OCI-LY1 (cell line): ENCODE results near the gene SYCE3.

Source experiments
- H2AFZ ChIP-seq: fragments of 200-600 bp; sonication (generic), shearing (Covaris generic); 2 replicates; pipeline ENCODE4 v1.6.0; 2014; ENCODE audit warnings: antibody characterized with exemption, mild to moderate bottlenecking, low read length
- H3F3A ChIP-seq: fragments of 200-600 bp; sonication (generic), shearing (Covaris generic); 2 replicates; pipeline ENCODE4 v1.6.0; 2014; ENCODE audit warnings: mild to moderate bottlenecking, antibody characterized with exemption, low read length, moderate library complexity; ENCODE audit not compliant: insufficient read depth
- H3K27ac ChIP-seq: fragments of 200-600 bp; sonication (generic); 2 replicates; pipeline ENCODE4 v1.5.1; 2014; ENCODE audit warnings: low read length, mixed run types, mild to moderate bottlenecking, low read depth; ENCODE audit not compliant: poor library complexity, severe bottlenecking
- H3K27me3 ChIP-seq: fragments of 200-600 bp; sonication (generic); 2 replicates; pipeline ENCODE4 v1.6.0; 2014; ENCODE audit warnings: antibody characterized with exemption, mild to moderate bottlenecking, low read length, moderate library complexity; ENCODE audit not compliant: insufficient read depth
- H3K36me3 ChIP-seq: fragments of 200-600 bp; sonication (generic); 2 replicates; pipeline ENCODE4 v1.6.1; 2014; ENCODE audit warnings: mild to moderate bottlenecking, antibody characterized with exemption, low read length, moderate library complexity, mixed read lengths; ENCODE audit not compliant: insufficient read depth
- H3K4me1 ChIP-seq: fragments of 200-600 bp; sonication (generic); 2 replicates; pipeline ENCODE4 v1.5.1; 2014; ENCODE audit warnings: mild to moderate bottlenecking, low read length, moderate library complexity; ENCODE audit not compliant: insufficient read depth, severe bottlenecking
- H3K4me2 ChIP-seq: fragments of 200-600 bp; sonication (generic), shearing (Covaris generic); 2 replicates; pipeline ENCODE4 v1.6.1; 2014; ENCODE audit warnings: low read length
- H3K4me3 ChIP-seq: fragments of 200-600 bp; sonication (generic); 2 replicates; pipeline ENCODE4 v1.5.1; 2014; ENCODE audit warnings: low read length, low read depth, mild to moderate bottlenecking, mixed read lengths; ENCODE audit not compliant: poor library complexity, severe bottlenecking
- H3K79me2 ChIP-seq: fragments of 200-600 bp; shearing (Covaris generic); 2 replicates; pipeline ENCODE4 v1.6.1; 2016; ENCODE audit warnings: mixed run types, low read length, mixed read lengths; ENCODE audit not compliant: insufficient read depth
- H3K9ac ChIP-seq: fragments of 200-600 bp; sonication (generic), shearing (Covaris generic); 2 replicates; pipeline ENCODE4 v1.6.1; 2014; ENCODE audit warnings: mild to moderate bottlenecking, low read length, mixed read lengths
- H3K9me2 ChIP-seq: fragments of 200-600 bp; sonication (generic), shearing (Covaris generic); 2 replicates; pipeline ENCODE4 v1.6.1; 2014; ENCODE audit warnings: low read depth, mild to moderate bottlenecking, low read length, mixed read lengths
- H3K9me3 ChIP-seq: fragments of 200-600 bp; shearing (Covaris generic); 2 replicates; pipeline ENCODE4 v1.6.1; 2014; ENCODE audit warnings: low read length, mixed read lengths
- H4K20me1 ChIP-seq: fragments of 200-600 bp; sonication (generic), shearing (Covaris generic); 2 replicates; pipeline ENCODE4 v1.6.0; 2016; ENCODE audit warnings: mild to moderate bottlenecking, low read length; ENCODE audit not compliant: insufficient read depth
- CTCF ChIP-seq: fragments of 200-600 bp; sonication (generic), shearing (Covaris generic); IDR thresholded peaks from 2 replicates; pipeline ENCODE4 v1.5.1; 2017; ENCODE audit warnings: mild to moderate bottlenecking, antibody characterized with exemption, low read length, moderate library complexity, mixed read lengths
- EZH2 ChIP-seq: fragments of 200-600 bp; sonication (generic), shearing (Covaris generic); IDR thresholded peaks from 2 replicates; pipeline ENCODE4 v1.8.0; 2017; ENCODE audit warnings: borderline replicate concordance, mixed run types, mild to moderate bottlenecking, antibody characterized with exemption, low read length, moderate library complexity, mixed read lengths

SYCE3 gene

GRCh38 chr22:50602338-50602700, 39.6 kb upstream of the SYCE3 start:
- Histone ChIP-seq H3K4me2 (no peak overlapping the region), H3K9me2 (no peaks in the 10 kb centered on the region), H3F3A (no peaks in the 10 kb centered on the region), H3K9ac (no peak overlapping the region), H3K4me3 (no peak overlapping the region), H2AFZ (no peak overlapping the region), H3K4me1 (no peaks in the 10 kb centered on the region), H3K9me3 (no peaks in the 10 kb centered on the region), H3K27me3 (no peaks in the 10 kb centered on the region), H4K20me1 (no peaks in the 10 kb centered on the region), H3K27ac (no peak overlapping the region), H3K36me3 (no peaks in the 10 kb centered on the region), H3K79me2 (no peaks in the 10 kb centered on the region)
- TF ChIP-seq EZH2: no peak
- no peak for TF ChIP-seq CTCF

- H2AFZ ChIP-seq: no peak overlapping the region
- H3K79me2 ChIP-seq: no peaks in the 10 kb centered on the region
- no peaks in the 10 kb centered on the region for H3K9me3 ChIP-seq
- no peak overlapping the region for H3K4me3 ChIP-seq
- no peaks in the 10 kb centered on the region; the same call in 1 of the 2 replicates for H3K27me3 ChIP-seq
- no peaks in the 10 kb centered on the region for H3K4me1 ChIP-seq
- no peak overlapping the region for H3K4me2 ChIP-seq
- H3K9me2 ChIP-seq: no peaks in the 10 kb centered on the region
- TF ChIP-seq CTCF (no peak), EZH2 (no peak)
- no peaks in the 10 kb centered on the region for H3K36me3 ChIP-seq
- no peaks in the 10 kb centered on the region for H3F3A ChIP-seq
- no peak overlapping the region for H3K9ac ChIP-seq
- H4K20me1 ChIP-seq: no peaks in the 10 kb centered on the region
- no peak overlapping the region for H3K27ac ChIP-seq
These were observed 39.1 kb upstream of the SYCE3 start for GRCh38 chr22:50601669-50602337.

- Histone ChIP-seq H3K27ac (no peak overlapping the region), H3K27me3 (no peaks in the 10 kb centered on the region; the same call in 1 of the 2 replicates), H3K9ac (no peak overlapping the region), H3K4me3 (no peak overlapping the region), H3K9me2 (no peaks in the 10 kb centered on the region), H3K4me2 (no peak overlapping the region), H3K79me2 (no peaks in the 10 kb centered on the region), H4K20me1 (no peaks in the 10 kb centered on the region), H3F3A (no peaks in the 10 kb centered on the region), H3K9me3 (no peaks in the 10 kb centered on the region), H2AFZ (no peak overlapping the region), H3K36me3 (no peaks in the 10 kb centered on the region), H3K4me1 (no peaks in the 10 kb centered on the region)
- TF ChIP-seq CTCF: no peak
- no peak for TF ChIP-seq EZH2
These were observed 38.4 kb upstream of the SYCE3 start for GRCh38 chr22:50600967-50601668.
